WTC11 (cell line): ENCODE data around the gene SAT2. TPM values are rescaled to one million over a fixed set of nuclear protein-coding genes. Genes with fewer than 3 reads are reported as not detected.

Experiments
- ATAC-seq: fragments of 200-7000 bp; cut with Tn5 transposase; 2 replicates; pipeline ENCODE4 v1.10.0; 2021; ENCODE audit warnings: mild to moderate bottlenecking, moderate library complexity
- CTCF ChIA-PET: fragments of 300-600 bp; sonication (Branson Sonifier 250); formaldehyde crosslinking; loops from one replicate; lab custom pipeline; 2021; ENCODE audit warnings: antibody characterized with exemption; lab: Charles Lee
- POLR2A ChIA-PET: fragments of 350-600 bp; sonication (Branson Sonifier 250); formaldehyde crosslinking; loops from one replicate; lab custom pipeline; 2021; ENCODE audit warnings: antibody characterized with exemption; lab: Charles Lee
- DNase-seq: peaks from one replicate; pipeline ENCODE4 v3.0.0; 2021; ENCODE audit warnings: low spot score
- H3K27ac Mint-ChIP-seq: 2 replicates; pipeline ENCODE4 v1.8.0; 2021; ENCODE audit warnings: mixed read lengths
- H3K27me3 Mint-ChIP-seq: 2 replicates; pipeline ENCODE4 v1.8.0; 2021; ENCODE audit warnings: low read depth, mild to moderate bottlenecking, moderate library complexity, mixed read lengths
- H3K36me3 Mint-ChIP-seq: 2 replicates; pipeline ENCODE4 v1.8.0; 2021; ENCODE audit warnings: mixed read lengths
- H3K4me1 Mint-ChIP-seq: 2 replicates; pipeline ENCODE4 v1.8.0; 2022; ENCODE audit warnings: mixed read lengths
- H3K4me3 Mint-ChIP-seq: 2 replicates; pipeline ENCODE4 v1.8.0; 2021; ENCODE audit warnings: mild to moderate bottlenecking, moderate library complexity, mixed read lengths
- H3K9me3 Mint-ChIP-seq: 2 replicates; pipeline ENCODE4 v1.8.0; 2021; ENCODE audit warnings: mixed read lengths
- ATF3 ChIP-seq: sonication (generic); formaldehyde crosslinking; conservative IDR thresholded peaks from 2 replicates; pipeline ENCODE4 v1.8.1; 2022; ENCODE audit warnings: mild to moderate bottlenecking, missing genetic modification reagents
- CREB1 ChIP-seq: sonication (generic); formaldehyde crosslinking; IDR thresholded peaks from 2 replicates; pipeline ENCODE4 v1.8.0; 2023; ENCODE audit warnings: mild to moderate bottlenecking, missing genetic modification reagents
- CTCF ChIP-seq: fragments of 200-600 bp; IDR thresholded peaks from 2 replicates; pipeline ENCODE4 v1.8.0; 2022; ENCODE audit warnings: antibody characterized with exemption
- E2F5 ChIP-seq: sonication (generic); formaldehyde crosslinking; IDR thresholded peaks from 2 replicates; pipeline ENCODE4 v1.8.1; 2022; ENCODE audit warnings: mild to moderate bottlenecking, moderate library complexity, missing genetic modification reagents
- ELF4 ChIP-seq: sonication (generic); formaldehyde crosslinking; IDR thresholded peaks from 2 replicates; pipeline ENCODE4 v1.8.1; 2022; ENCODE audit warnings: low read depth, mild to moderate bottlenecking, moderate library complexity, missing genetic modification reagents
- ESRRA ChIP-seq: sonication (generic); formaldehyde crosslinking; IDR thresholded peaks from 2 replicates; pipeline ENCODE4 v1.8.1; 2022; ENCODE audit warnings: mild to moderate bottlenecking, missing genetic modification reagents, borderline replicate concordance
- IRF1 ChIP-seq: sonication (generic); formaldehyde crosslinking; IDR thresholded peaks from 2 replicates; pipeline ENCODE4 v1.8.0; 2023; ENCODE audit warnings: missing genetic modification reagents
- IRF2 ChIP-seq: sonication (generic); formaldehyde crosslinking; IDR thresholded peaks from 2 replicates; pipeline ENCODE4 v1.8.0; 2022; ENCODE audit warnings: low read depth, missing genetic modification reagents, borderline replicate concordance
- JAZF1 ChIP-seq: fragments of 250-450 bp; sonication (Bioruptor Pico); IDR thresholded peaks from 2 replicates; pipeline ENCODE4 v1.9.0; 2021; ENCODE audit warnings: moderate library complexity, mild to moderate bottlenecking, inconsistent platforms
- KAT7 ChIP-seq: sonication (generic); formaldehyde crosslinking; IDR thresholded peaks from 2 replicates; pipeline ENCODE4 v1.8.1; 2023; ENCODE audit warnings: missing genetic modification reagents, mild to moderate bottlenecking, borderline replicate concordance
- MAX ChIP-seq: sonication (generic); formaldehyde crosslinking; IDR thresholded peaks from 2 replicates; pipeline ENCODE4 v1.8.0; 2022; ENCODE audit warnings: mild to moderate bottlenecking, missing genetic modification reagents
- MLX ChIP-seq: sonication (generic); formaldehyde crosslinking; IDR thresholded peaks from 2 replicates; pipeline ENCODE4 v1.8.1; 2023; ENCODE audit warnings: mild to moderate bottlenecking, missing genetic modification reagents, moderate library complexity
- NFATC4 ChIP-seq: fragments of 250-450 bp; sonication (Bioruptor Pico); IDR thresholded peaks from 2 replicates; pipeline ENCODE4 v1.9.0; 2021; ENCODE audit warnings: mild to moderate bottlenecking
- OVOL2 ChIP-seq: fragments of 250-450 bp; sonication (Bioruptor Pico); IDR thresholded peaks from 2 replicates; pipeline ENCODE4 v1.9.0; 2021; ENCODE audit warnings: mild to moderate bottlenecking, borderline replicate concordance
- PREB ChIP-seq: sonication (generic); formaldehyde crosslinking; IDR thresholded peaks from 2 replicates; pipeline ENCODE4 v1.8.1; 2022; ENCODE audit warnings: mild to moderate bottlenecking, missing genetic modification reagents, moderate library complexity, borderline replicate concordance
- TCF7 ChIP-seq: sonication (generic); formaldehyde crosslinking; IDR thresholded peaks from 2 replicates; pipeline ENCODE4 v1.8.0; 2022; ENCODE audit warnings: mild to moderate bottlenecking, low read depth, missing genetic modification reagents, moderate library complexity
- USF1 ChIP-seq: sonication (generic); formaldehyde crosslinking; IDR thresholded peaks from 2 replicates; pipeline ENCODE4 v1.8.0; 2022; ENCODE audit warnings: mild to moderate bottlenecking, missing genetic modification reagents
- ZNF138 ChIP-seq: sonication (generic); formaldehyde crosslinking; conservative IDR thresholded peaks from 2 replicates; pipeline ENCODE4 v1.8.1; 2022; ENCODE audit warnings: mild to moderate bottlenecking, moderate library complexity, missing genetic modification reagents
- ZNF263 ChIP-seq: sonication (generic); formaldehyde crosslinking; IDR thresholded peaks from 2 replicates; pipeline ENCODE4 v1.8.1; 2022; ENCODE audit warnings: low read depth, mild to moderate bottlenecking, moderate library complexity, missing genetic modification reagents
- ZNF396 ChIP-seq: fragments of 250-450 bp; sonication (Bioruptor Pico); IDR thresholded peaks from 2 replicates; pipeline ENCODE4 v1.8.0; 2021; ENCODE audit warnings: mild to moderate bottlenecking, moderate library complexity, borderline replicate concordance
- ZNF416 ChIP-seq: fragments of 250-450 bp; sonication (Bioruptor Pico); IDR thresholded peaks from 2 replicates; pipeline ENCODE4 v1.9.0; 2021; ENCODE audit warnings: mild to moderate bottlenecking, inconsistent platforms
- ZNF512 ChIP-seq: sonication (generic); formaldehyde crosslinking; IDR thresholded peaks from 2 replicates; pipeline ENCODE4 v1.8.1; 2022; ENCODE audit warnings: missing genetic modification reagents, borderline replicate concordance
- total RNA-seq: library from RNA; stranded (reverse); gene quantifications from 3 replicates; pipeline ENCODE4 v1.2.3, GENCODE V29; 2021

The SAT2 gene
- total RNA-seq, 1 experiment from 2014 or later = 75.8 TPM

GRCh38 chr17:7631398-7632380 lies 4.1 kb upstream of the SAT2 start (continued):
- TF ChIP-seq CTCF = no peak
- no peak for TF ChIP-seq MLX (CRISPR knock-in tag)
- no peak for TF ChIP-seq ZNF138
- no peak for TF ChIP-seq USF1
- no peak for TF ChIP-seq KAT7 (CRISPR knock-in tag)
- no peak for TF ChIP-seq ELF4 (CRISPR knock-in tag)
- TF ChIP-seq ZNF416 = no peak
- TF ChIP-seq JAZF1 (CRISPR knock-in tag) = no peak

- TF ChIP-seq E2F5 (CRISPR knock-in tag) = no peak
- no peak for TF ChIP-seq OVOL2
- no peak for TF ChIP-seq ESRRA
- TF ChIP-seq ZNF512 (CRISPR knock-in tag) = no peak
- TF ChIP-seq ZNF396 (CRISPR knock-in tag) = no peak
- no peak for TF ChIP-seq ZNF263 (CRISPR knock-in tag)
- TF ChIP-seq PREB (CRISPR knock-in tag) = no peak
- TF ChIP-seq ATF3 (CRISPR knock-in tag) = no peak
- TF ChIP-seq MAX = no peak
- no peak for TF ChIP-seq IRF2 (CRISPR knock-in tag)
- TF ChIP-seq IRF1 (CRISPR knock-in tag) = no peak
- no peak for TF ChIP-seq NFATC4 (CRISPR knock-in tag)
- TF ChIP-seq CREB1 (CRISPR knock-in tag) = no peak
- no peak for TF ChIP-seq TCF7 (CRISPR knock-in tag)
- Mint-ChIP-seq H3K36me3 (peaks cover 4% of the 10 kb centered on the region), H3K27ac (peak within 1 kb of the TSS; percentile 30; the same call in 1 of the 2 replicates), H3K4me1 (peaks cover 27% of the 10 kb centered on the region), H3K9me3 (no peaks in the 10 kb centered on the region), H3K4me3 (no peak within 1 kb of the TSS), H3K27me3 (no peaks in the 10 kb centered on the region)
- ChIA-PET CTCF (interaction anchor here (1.0 to 7.5 kb wide), 9 partner anchors 15 to 114 kb away, joined by 3 to 205 read pairs (median 24); partner anchors contain the start of genes DNAH2, EFNB3, FXR2 and TP53), POLR2A (interaction anchor here (1.2 kb wide), 2 partner anchors 40 to 57 kb away, joined by 3 to 8 read pairs; partner anchors contain the start of genes SOX15 and TP53)
- no peak for ATAC-seq
- DNase-seq = no peak
These were observed 2.4 kb upstream of the SAT2 start, which contains the start of gene SHBG for GRCh38 chr17:7629939-7630571. Gene SHBG, plus strand, starts transcription at chr17:7630135. Its CDS starts 38 bp downstream, at chr17:7630173.
